ENCODE data around the gene BIN1. TPM values are rescaled to one million over a fixed set of nuclear protein-coding genes. Genes with fewer than 3 reads are reported as not detected.

Gene BIN1
- total and polyA plus RNA-seq, 2 experiments from 2014 or later: 23.9 to 33.0 TPM

GRCh38 chr2:127041259-127041970 lies 65.5 kb downstream of the BIN1 start:
- Histone ChIP-seq H3K4me2 (ENCODE audit: unreplicated experiment) (no peak overlapping the region), H3K9ac (no peak overlapping the region), H3K9me2 (ENCODE audit: insufficient read depth) (no peaks in the 10 kb centered on the region), H3K79me2 (ENCODE audit: insufficient read depth) (no peaks in the 10 kb centered on the region), H3K4me1 (ENCODE audit: insufficient read depth) (no peaks in the 10 kb centered on the region), H4K20me1 (ENCODE audit: insufficient read depth) (no peaks in the 10 kb centered on the region), H3F3A (ENCODE audit: insufficient read depth) (0 out of 2 replicates have a peak, but pooled peaks cover 8% of the 10 kb centered on the region), H2AFZ (no peak overlapping the region), H3K36me3 (ENCODE audit: low read depth) (no peaks in the 10 kb centered on the region), H3K4me3 (no peak overlapping the region), H3K27ac (no peak overlapping the region), H3K9me3 (ENCODE audit: low read depth) (no peaks in the 10 kb centered on the region), H3K27me3 (replicated peaks; ENCODE audit: insufficient read depth) (no peaks in the 10 kb centered on the region)
- WGBS, 2 experiments (ENCODE audit: low coverage in 1 of 2, low lambda C conversion rate in 2 of 2, missing lambda C conversion rate in 2 of 2): 72 to 76% methylated on average over 15 of the region's 15 CpGs
- no peak for TF ChIP-seq EZH2 (IDR thresholded peaks at IDR 0.05; ENCODE audit: insufficient read depth, poor library complexity, severe bottlenecking)
- TF ChIP-seq EZH2phosphoT487 (IDR thresholded peaks at IDR 0.05; ENCODE audit: insufficient read depth, low read depth): no peak
- DNase-seq: no peak
- in situ Hi-C loops (cut with MboI): no loop called here

GRCh38 chr2:127040169-127040568 lies 66.8 kb downstream of the BIN1 start:
- WGBS, 2 experiments (ENCODE audit: low coverage in 1 of 2, low lambda C conversion rate in 2 of 2, missing lambda C conversion rate in 2 of 2): 95 to 100% methylated on average over 2 of the region's 2 CpGs

GRCh38 chr2:127039387-127040031 lies 67.4 kb downstream of the BIN1 start:
- in situ Hi-C loops (cut with MboI): no loop called here
- WGBS, 2 experiments (ENCODE audit: low coverage in 1 of 2, low lambda C conversion rate in 2 of 2, missing lambda C conversion rate in 2 of 2): 90 to 92% methylated on average over 14 of the region's 14 CpGs

More at GRCh38 chr2:127040169-127040568, 66.8 kb downstream of the BIN1 start:
- no peaks in the 10 kb centered on the region for H4K20me1 ChIP-seq (ENCODE audit: insufficient read depth)
- TF ChIP-seq EZH2phosphoT487 (IDR thresholded peaks at IDR 0.05; ENCODE audit: insufficient read depth, low read depth) (no peak), EZH2 (IDR thresholded peaks at IDR 0.05; ENCODE audit: insufficient read depth, poor library complexity, severe bottlenecking) (no peak)
- H3K4me1 ChIP-seq (ENCODE audit: insufficient read depth): no peaks in the 10 kb centered on the region
- no peak for DNase-seq
- H3K9me3 ChIP-seq (ENCODE audit: low read depth): no peaks in the 10 kb centered on the region
- H3K27ac ChIP-seq: no peak overlapping the region
- H3K4me2 ChIP-seq (ENCODE audit: unreplicated experiment): no peak overlapping the region
- 0 out of 2 replicates have a peak, but pooled peaks cover 8% of the 10 kb centered on the region for H3F3A ChIP-seq (ENCODE audit: insufficient read depth)
- no peaks in the 10 kb centered on the region for H3K27me3 ChIP-seq (replicated peaks; ENCODE audit: insufficient read depth)
- in situ Hi-C loops (cut with MboI): no loop called here
- H3K9me2 ChIP-seq (ENCODE audit: insufficient read depth): no peaks in the 10 kb centered on the region
- H3K9ac ChIP-seq: no peak overlapping the region
- H2AFZ ChIP-seq: no peak overlapping the region
- no peaks in the 10 kb centered on the region for H3K36me3 ChIP-seq (ENCODE audit: low read depth)
- H3K4me3 ChIP-seq: no peak overlapping the region
- H3K79me2 ChIP-seq (ENCODE audit: insufficient read depth): no peaks in the 10 kb centered on the region

GRCh38 chr2:127037476-127037875 lies 69.5 kb downstream of the BIN1 start:
- Histone ChIP-seq H3K4me3 (no peak overlapping the region), H3K4me1 (ENCODE audit: insufficient read depth) (peaks cover 2% of the 10 kb centered on the region; the same call in 1 of the 2 replicates), H3K9ac (no peak overlapping the region), H4K20me1 (ENCODE audit: insufficient read depth) (no peaks in the 10 kb centered on the region), H3K36me3 (ENCODE audit: low read depth) (no peaks in the 10 kb centered on the region), H3K9me2 (ENCODE audit: insufficient read depth) (no peaks in the 10 kb centered on the region), H3K4me2 (ENCODE audit: unreplicated experiment) (no peak overlapping the region), H3K27ac (no peak overlapping the region), H3K79me2 (ENCODE audit: insufficient read depth) (no peaks in the 10 kb centered on the region), H3K27me3 (replicated peaks; ENCODE audit: insufficient read depth) (no peaks in the 10 kb centered on the region), H3F3A (ENCODE audit: insufficient read depth) (peaks cover 2% of the 10 kb centered on the region; the same call in 1 of the 2 replicates), H3K9me3 (ENCODE audit: low read depth) (no peaks in the 10 kb centered on the region), H2AFZ (no peak overlapping the region)
- in situ Hi-C loops (cut with MboI): no loop called here
- DNase-seq: no peak
- TF ChIP-seq EZH2phosphoT487 (IDR thresholded peaks at IDR 0.05; ENCODE audit: insufficient read depth, low read depth): no peak
- no peak for TF ChIP-seq EZH2 (IDR thresholded peaks at IDR 0.05; ENCODE audit: insufficient read depth, poor library complexity, severe bottlenecking)

More at GRCh38 chr2:127039387-127040031, 67.4 kb downstream of the BIN1 start:
- no peak for TF ChIP-seq EZH2phosphoT487 (IDR thresholded peaks at IDR 0.05; ENCODE audit: insufficient read depth, low read depth)
- TF ChIP-seq EZH2 (IDR thresholded peaks at IDR 0.05; ENCODE audit: insufficient read depth, poor library complexity, severe bottlenecking): no peak
- Histone ChIP-seq H3K9me3 (ENCODE audit: low read depth) (no peaks in the 10 kb centered on the region), H3K27me3 (replicated peaks; ENCODE audit: insufficient read depth) (no peaks in the 10 kb centered on the region), H3K79me2 (ENCODE audit: insufficient read depth) (no peaks in the 10 kb centered on the region), H3K36me3 (ENCODE audit: low read depth) (no peaks in the 10 kb centered on the region), H3F3A (ENCODE audit: insufficient read depth) (0 out of 2 replicates have a peak, but pooled peaks cover 7% of the 10 kb centered on the region), H2AFZ (no peak overlapping the region), H3K4me1 (ENCODE audit: insufficient read depth) (no peaks in the 10 kb centered on the region), H3K27ac (no peak overlapping the region), H3K4me3 (no peak overlapping the region), H4K20me1 (ENCODE audit: insufficient read depth) (no peaks in the 10 kb centered on the region), H3K4me2 (ENCODE audit: unreplicated experiment) (no peak overlapping the region), H3K9ac (no peak overlapping the region), H3K9me2 (ENCODE audit: insufficient read depth) (no peaks in the 10 kb centered on the region)
- DNase-seq: peak; percentile 29
